Panc1 (cell line): ENCODE measurements around the gene CRCP.

ENCODE experiments used
- CTCF ChIP-seq: fragments of 450-650 bp; IDR thresholded peaks from 2 replicates; pipeline ENCODE4 v1.5.1; 2017; ENCODE audit warnings: mild to moderate bottlenecking
- POLR2AphosphoS5 ChIP-seq: IDR thresholded peaks from 2 replicates; pipeline ENCODE4 v1.6.1; 2012; ENCODE audit warnings: mild to moderate bottlenecking, low read depth, low read length, moderate library complexity
- REST ChIP-seq, 2 experiments: IDR thresholded peaks; 2 replicates each; pipeline ENCODE4 v1.6.1; 2011 to 2012; ENCODE audit warnings: low read depth in 2 of 2, control low read depth in 1 of 2, low read length in 1 of 2, mild to moderate bottlenecking in 1 of 2, moderate library complexity in 1 of 2; ENCODE audit not compliant: insufficient read depth in 1 of 2
- SIN3A ChIP-seq: IDR thresholded peaks from 2 replicates; pipeline ENCODE4 v1.6.1; 2012; ENCODE audit warnings: low read depth, mild to moderate bottlenecking, low read length, moderate library complexity, borderline replicate concordance; ENCODE audit not compliant: insufficient read depth
- TCF7L2 ChIP-seq: IDR thresholded peaks from 2 replicates; pipeline ENCODE4 v1.6.1; 2011; ENCODE audit warnings: mild to moderate bottlenecking, low read depth, low read length, inconsistent platforms

GRCh38 chr7:66140924-66141323 lies 26.3 kb downstream of the CRCP start:
- TF ChIP-seq TCF7L2 (no peak), CTCF (no peak), SIN3A (no peak), POLR2AphosphoS5 (no peak), REST (IDR thresholded peaks at IDR 0.05; ENCODE audit: insufficient read depth in 1 of 2, low read depth in 2 of 2, low read length in 1 of 2) (no peak)
